SJSA1 (cell line): Measurements from ENCODE around the gene OR5T3. TPM values are rescaled to one million over a fixed set of nuclear protein-coding genes. Genes with fewer than 3 reads are reported as not detected.
"Not testable (repeated sequence)": the region's sequence is repeated elsewhere in the genome, so short reads cannot be mapped to it uniquely, and the experiment has no call there.

Source experiments
- DNase-seq, 2 experiments: peaks; one replicate each; pipeline ENCODE4 v3.0.0-alpha.2; 2015 to 2020; ENCODE audit warnings: low spot score in 2 of 2, low read depth in 1 of 2
- H3K27ac ChIP-seq: fragments of 250-450 bp; sonication (Bioruptor Pico); 2 replicates; pipeline ENCODE4 v1.5.1; 2020; ENCODE audit warnings: mild to moderate bottlenecking, moderate library complexity
- H3K27me3 ChIP-seq: fragments of 250-450 bp; sonication (Bioruptor Pico); replicated peaks from 2 replicates; pipeline ENCODE4 v1.5.1; 2020; ENCODE audit warnings: mild to moderate bottlenecking, moderate library complexity
- H3K36me3 ChIP-seq: fragments of 250-450 bp; sonication (Bioruptor Pico); 2 replicates; pipeline ENCODE4 v1.5.1; 2020; ENCODE audit warnings: mild to moderate bottlenecking
- H3K4me1 ChIP-seq: fragments of 250-450 bp; sonication (Bioruptor Pico); replicated peaks from 2 replicates; pipeline ENCODE4 v1.6.1; 2021; ENCODE audit warnings: mild to moderate bottlenecking
- H3K4me3 ChIP-seq: fragments of 250-450 bp; sonication (Bioruptor Pico); 2 replicates; pipeline ENCODE4 v1.5.1; 2020; ENCODE audit warnings: mild to moderate bottlenecking
- H3K9me3 ChIP-seq: fragments of 250-450 bp; sonication (Bioruptor Pico); replicated peaks from 2 replicates; pipeline ENCODE4 v1.5.1; 2020; ENCODE audit warnings: mild to moderate bottlenecking
- total RNA-seq: library from RNA; depleted of rRNA; stranded (reverse); fragments of >200 nt; shearing (Covaris generic); gene quantifications from 2 replicates; pipeline ENCODE4 v1.2.3, GENCODE V29; 2014; rRNA removed

OR5T3 gene
- total RNA-seq: not detected in 2 replicates

DNA sequence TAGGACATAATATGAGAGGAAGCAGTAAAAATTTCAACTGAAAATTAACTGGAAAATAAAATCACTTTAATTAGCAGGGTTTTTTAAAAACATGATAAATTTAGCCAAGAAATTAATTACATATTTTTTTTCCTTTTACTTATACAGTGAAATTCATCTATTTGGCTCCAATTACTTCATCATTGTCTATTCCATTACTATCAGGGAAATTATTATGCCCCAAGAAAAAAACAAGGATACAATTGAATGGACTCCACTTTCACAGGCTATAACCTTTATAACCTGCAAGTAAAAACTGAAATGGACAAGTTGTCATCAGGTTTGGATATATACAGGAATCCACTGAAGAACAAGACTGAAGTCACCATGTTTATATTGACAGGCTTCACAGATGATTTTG, at the start of gene OR5T3:
Gene OR5T3, plus strand, starts transcription at position 301 of the 400 bp plus-strand sequence. Its CDS starts 0 bp downstream, at position 301.
- Histone ChIP-seq H3K27me3 (no peaks in the 10 kb centered on the region), H3K36me3 (no peaks in the 10 kb centered on the region), H3K9me3 (no peaks in the 10 kb centered on the region; the same call in 1 of the 2 replicates), H3K4me3 (no peak within 1 kb of the TSS), H3K4me1 (no peaks in the 10 kb centered on the region), H3K27ac (no peak within 1 kb of the TSS)
- no peak for DNase-seq

- Histone ChIP-seq H3K4me1 (no peaks in the 10 kb centered on the region), H3K36me3 (no peaks in the 10 kb centered on the region), H3K4me3 (no peak overlapping the region), H3K27me3 (no peaks in the 10 kb centered on the region), H3K9me3 (no peaks in the 10 kb centered on the region), H3K27ac (no peak overlapping the region)
- no peak for DNase-seq
These were observed 44.3 kb upstream of the OR5T3 start for GRCh38 chr11:56207790-56208189.

DNA sequence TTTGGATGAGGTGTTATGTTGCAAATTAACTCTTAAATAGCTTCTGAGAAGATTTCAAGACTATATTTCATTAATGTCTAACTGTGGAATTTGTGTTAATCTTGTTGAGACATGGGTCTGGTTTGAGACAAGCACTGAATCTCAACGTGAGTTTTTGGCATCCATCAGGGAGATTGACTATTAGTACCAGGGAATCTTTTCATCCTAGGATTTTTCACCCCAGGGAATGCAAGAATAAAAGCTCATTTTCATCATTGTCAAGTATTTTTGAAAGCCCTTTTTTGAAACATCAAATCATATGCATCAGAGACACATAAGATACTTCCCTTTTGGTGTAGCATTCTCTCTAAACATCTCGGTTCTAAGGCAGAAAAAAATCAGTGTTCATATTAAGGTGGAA, 37.5 kb upstream of the OR5T3 start:
- Histone ChIP-seq H3K36me3 (no peaks in the 10 kb centered on the region), H3K4me3 (no peak overlapping the region), H3K27me3 (no peaks in the 10 kb centered on the region), H3K9me3 (no peaks in the 10 kb centered on the region), H3K4me1 (no peaks in the 10 kb centered on the region), H3K27ac (no peak overlapping the region)
- DNase-seq: no peak

- H3K9me3 ChIP-seq, H3K27me3 ChIP-seq, DNase-seq, H3K4me1 ChIP-seq, H3K36me3 ChIP-seq, H3K27ac ChIP-seq, H3K4me3 ChIP-seq: not testable (repeated sequence)
These were observed 32.3 kb upstream of the OR5T3 start for GRCh38 chr11:56219735-56220134.

DNA sequence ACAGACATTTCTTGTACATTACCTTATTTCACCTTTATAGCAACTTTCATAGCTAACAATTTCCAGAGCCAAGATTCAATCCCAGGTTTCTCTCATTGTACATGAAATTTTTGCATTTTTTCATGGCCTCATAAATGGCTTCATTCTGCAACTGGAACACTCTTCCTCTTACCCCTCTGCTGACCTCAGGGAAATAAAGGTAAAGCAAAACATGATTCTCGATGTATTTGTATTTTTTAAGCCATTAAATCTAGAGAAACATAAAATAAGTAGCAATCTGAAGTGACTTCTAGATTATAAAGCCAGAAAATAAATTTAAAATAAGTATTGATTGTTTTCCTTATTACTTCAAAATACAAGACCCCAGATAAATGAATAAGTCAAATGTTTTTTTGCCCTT, 17.9 kb upstream of the OR5T3 start, which contains the start of gene OR5T2:
Gene OR5T2, minus strand, starts transcription at position 101 of the 400 bp plus-strand sequence. CDS start 1,193 bp downstream, outside the sequence.
- Histone ChIP-seq H3K9me3 (no peaks in the 10 kb centered on the region; the same call in 1 of the 2 replicates), H3K36me3 (no peaks in the 10 kb centered on the region), H3K4me3 (no peak within 1 kb of the TSS), H3K27ac (no peak within 1 kb of the TSS), H3K27me3 (no peaks in the 10 kb centered on the region), H3K4me1 (no peaks in the 10 kb centered on the region)
- no peak for DNase-seq

GRCh38 chr11:56271092-56271491, 19.0 kb downstream of the OR5T3 start:
- DNase-seq: no peak
- no peak overlapping the region for H3K4me3 ChIP-seq
- no peak overlapping the region for H3K27ac ChIP-seq
- no peaks in the 10 kb centered on the region for H3K27me3 ChIP-seq
- H3K9me3 ChIP-seq: no peaks in the 10 kb centered on the region
- H3K4me1 ChIP-seq: no peaks in the 10 kb centered on the region
- no peaks in the 10 kb centered on the region for H3K36me3 ChIP-seq

- H3K27ac ChIP-seq: no peak within 1 kb of the TSS
- no peak for DNase-seq
- H3K27me3 ChIP-seq: no peaks in the 10 kb centered on the region
- no peaks in the 10 kb centered on the region for H3K9me3 ChIP-seq
- no peaks in the 10 kb centered on the region for H3K36me3 ChIP-seq
- H3K4me3 ChIP-seq: no peak within 1 kb of the TSS
- no peaks in the 10 kb centered on the region for H3K4me1 ChIP-seq
These were observed 21.8 kb downstream of the OR5T3 start, which contains the start of gene OR5T1 for GRCh38 chr11:56273854-56274253. Gene OR5T1 (plus strand): TSS chr11:56274154. CDS start chr11:56275639, 1,485 bp downstream.

- H3K9me3 ChIP-seq: no peaks in the 10 kb centered on the region
- H3K27me3 ChIP-seq: no peaks in the 10 kb centered on the region; the same call in 1 of the 2 replicates
These were observed 40.1 kb downstream of the OR5T3 start, which contains the start of gene OR8H1 for GRCh38 chr11:56292154-56292553. Gene OR8H1 (minus strand): TSS chr11:56292254. CDS start chr11:56291062, 1,192 bp downstream.

GRCh38 chr11:56296898-56297297, 44.8 kb downstream of the OR5T3 start:
- H3K36me3 ChIP-seq: no peaks in the 10 kb centered on the region
- no peaks in the 10 kb centered on the region for H3K9me3 ChIP-seq
- no peak overlapping the region for H3K27ac ChIP-seq
- no peaks in the 10 kb centered on the region for H3K4me1 ChIP-seq
- H3K27me3 ChIP-seq: no peaks in the 10 kb centered on the region; the same call in 1 of the 2 replicates
- H3K4me3 ChIP-seq: no peak overlapping the region
- no peak for DNase-seq

More at GRCh38 chr11:56292154-56292553, 40.1 kb downstream of the OR5T3 start, which contains the start of gene OR8H1:
- Histone ChIP-seq H3K36me3 (no peaks in the 10 kb centered on the region), H3K4me1 (no peaks in the 10 kb centered on the region), H3K27ac (no peak within 1 kb of the TSS), H3K4me3 (no peak within 1 kb of the TSS)
- no peak for DNase-seq

Other genes with a start within 250 kb of the OR5T3 start
- gene OR5AS1, start 224.6 kb upstream of the OR5T3 start, total RNA-seq: not detected in 2 replicates
- not detected in 2 replicates for gene OR8I2, start 158.9 kb upstream of the OR5T3 start, total RNA-seq
- gene OR8H2, start 148.6 kb upstream of the OR5T3 start, total RNA-seq: not detected in 2 replicates
- gene OR8H3, start 129.9 kb upstream of the OR5T3 start, total RNA-seq: not detected in 2 replicates
- not detected in 2 replicates for gene OR8J3, start 112.1 kb upstream of the OR5T3 start, total RNA-seq
- gene OR8K5, start 91.9 kb upstream of the OR5T3 start, total RNA-seq: not detected in 2 replicates
- not detected in 2 replicates for gene OR5J2, start 75.6 kb upstream of the OR5T3 start, total RNA-seq
- not detected in 2 replicates for gene OR5T2, start 18.0 kb upstream of the OR5T3 start, total RNA-seq
- gene OR5T1, start 21.9 kb downstream of the OR5T3 start, total RNA-seq: not detected in 2 replicates
- not detected in 2 replicates for gene OR8H1, start 40.0 kb downstream of the OR5T3 start, total RNA-seq
- gene OR8K3, start 62.9 kb downstream of the OR5T3 start, total RNA-seq: not detected in 2 replicates
- gene OR8K1, start 93.8 kb downstream of the OR5T3 start, total RNA-seq: not detected in 2 replicates
- not detected in 2 replicates for gene OR8J1, start 102.0 kb downstream of the OR5T3 start, total RNA-seq
- not detected in 2 replicates for gene OR8U1, start 123.4 kb downstream of the OR5T3 start, total RNA-seq
- not detected in 2 replicates for gene OR5AL1, start 160.4 kb downstream of the OR5T3 start, total RNA-seq
- gene OR5M3, start 221.1 kb downstream of the OR5T3 start, total RNA-seq: not detected in 2 replicates
- not detected in 2 replicates for gene OR5M8, start 239.1 kb downstream of the OR5T3 start, total RNA-seq